ENCODE results near the gene PRODH2. TPM values are rescaled to one million over a fixed set of nuclear protein-coding genes. Genes with fewer than 3 reads are reported as not detected.
A peak's percentile ranks its signal among the peaks of the same experiment; 100 is the strongest.
"Not testable (repeated sequence)": the region's sequence is repeated elsewhere in the genome, so short reads cannot be mapped to it uniquely, and the experiment has no call there.

Gene PRODH2
- total RNA-seq, 1 donor: not detected

DNA sequence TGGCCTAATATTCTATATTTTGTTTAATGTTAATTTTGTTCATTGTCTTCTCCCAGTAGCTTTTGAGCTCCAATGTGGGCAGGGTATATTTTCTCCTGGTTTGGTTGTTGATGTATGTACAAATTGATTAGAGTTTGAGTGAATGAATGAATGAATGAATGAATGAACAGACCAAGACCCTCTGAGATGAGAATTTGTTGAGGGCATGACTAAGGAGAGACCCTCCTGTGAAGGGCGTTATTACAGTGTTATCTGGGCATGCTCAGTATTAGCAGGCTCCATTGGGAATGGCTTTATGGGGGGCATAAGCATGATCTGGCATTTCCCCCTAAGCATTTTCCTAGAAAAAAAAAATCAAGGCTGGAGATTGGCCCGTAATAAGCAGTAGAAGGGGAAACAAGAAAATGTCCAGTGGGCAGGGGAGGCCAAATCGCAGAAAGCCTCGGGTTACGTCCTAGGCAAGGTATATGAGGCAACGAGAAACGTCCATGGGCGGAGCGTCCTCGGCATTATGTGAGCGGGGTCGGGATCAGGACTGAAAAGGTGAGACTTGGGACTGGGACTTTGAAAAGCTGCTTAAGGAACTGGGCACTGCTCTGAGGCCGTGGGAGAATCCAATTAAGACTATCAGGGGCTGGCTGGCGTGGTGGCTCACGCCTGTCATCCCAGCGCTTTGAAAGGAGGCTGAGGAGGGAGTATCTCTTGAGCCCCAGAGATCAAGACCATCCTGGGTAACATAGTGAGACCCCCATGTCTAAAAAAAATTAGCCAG lies 38.2 kb downstream of the PRODH2 start:
- peak; percentile 1 for DNase-seq (ENCODE audit: low read depth)
- H3K4me3 ChIP-seq (ENCODE audit: low read depth, low read length): peak overlapping the region; percentile 55
- TF ChIP-seq, protein P1, sequence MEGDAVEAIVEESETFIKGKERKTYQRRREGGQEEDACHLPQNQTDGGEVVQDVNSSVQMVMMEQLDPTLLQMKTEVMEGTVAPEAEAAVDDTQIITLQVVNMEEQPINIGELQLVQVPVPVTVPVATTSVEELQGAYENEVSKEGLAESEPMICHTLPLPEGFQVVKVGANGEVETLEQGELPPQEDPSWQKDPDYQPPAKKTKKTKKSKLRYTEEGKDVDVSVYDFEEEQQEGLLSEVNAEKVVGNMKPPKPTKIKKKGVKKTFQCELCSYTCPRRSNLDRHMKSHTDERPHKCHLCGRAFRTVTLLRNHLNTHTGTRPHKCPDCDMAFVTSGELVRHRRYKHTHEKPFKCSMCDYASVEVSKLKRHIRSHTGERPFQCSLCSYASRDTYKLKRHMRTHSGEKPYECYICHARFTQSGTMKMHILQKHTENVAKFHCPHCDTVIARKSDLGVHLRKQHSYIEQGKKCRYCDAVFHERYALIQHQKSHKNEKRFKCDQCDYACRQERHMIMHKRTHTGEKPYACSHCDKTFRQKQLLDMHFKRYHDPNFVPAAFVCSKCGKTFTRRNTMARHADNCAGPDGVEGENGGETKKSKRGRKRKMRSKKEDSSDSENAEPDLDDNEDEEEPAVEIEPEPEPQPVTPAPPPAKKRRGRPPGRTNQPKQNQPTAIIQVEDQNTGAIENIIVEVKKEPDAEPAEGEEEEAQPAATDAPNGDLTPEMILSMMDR (IDR thresholded peaks at IDR 0.05; ENCODE audit: insufficient read depth, low read length): no peak

- no peak overlapping the region for H3K4me3 ChIP-seq (ENCODE audit: low read depth, low read length)
- TF ChIP-seq, protein P1 (IDR thresholded peaks at IDR 0.05; ENCODE audit: insufficient read depth, low read length): no peak
- DNase-seq (ENCODE audit: low read depth): peak; percentile 15
Measured at GRCh38 chr19:35773020-35773806, 39.4 kb downstream of the PRODH2 start.

- DNase-seq (ENCODE audit: low read depth); H3K4me3 ChIP-seq (ENCODE audit: low read depth, low read length): not testable (repeated sequence)
Measured at GRCh38 chr19:35772362-35772761, 40.3 kb downstream of the PRODH2 start.

GRCh38 chr19:35768082-35768421 lies 44.6 kb downstream of the PRODH2 start:
- TF ChIP-seq, protein P1 (IDR thresholded peaks at IDR 0.05; ENCODE audit: insufficient read depth, low read length): no peak
- no peak for DNase-seq (ENCODE audit: low read depth)
- no peak overlapping the region for H3K4me3 ChIP-seq (ENCODE audit: low read depth, low read length)

GRCh38 chr19:35767288-35768081 lies 45.2 kb downstream of the PRODH2 start:
- no peak for DNase-seq (ENCODE audit: low read depth)
- TF ChIP-seq, protein P1 (IDR thresholded peaks at IDR 0.05; ENCODE audit: insufficient read depth, low read length): no peak
- no peak overlapping the region for H3K4me3 ChIP-seq (ENCODE audit: low read depth, low read length)

- no peak for DNase-seq (ENCODE audit: low read depth)
- TF ChIP-seq, protein P1 (IDR thresholded peaks at IDR 0.05; ENCODE audit: insufficient read depth, low read length): no peak
- H3K4me3 ChIP-seq (ENCODE audit: low read depth, low read length): no peak overlapping the region
Measured at GRCh38 chr19:35766571-35767104, 46.0 kb downstream of the PRODH2 start.
